Measurements from ENCODE around the gene SRGAP1. TPM values are rescaled to one million over a fixed set of nuclear protein-coding genes. Genes with fewer than 3 reads are reported as not detected.
"Not testable (repeated sequence)": the region's sequence is repeated elsewhere in the genome, so short reads cannot be mapped to it uniquely, and the experiment has no call there.

Gene SRGAP1
- total RNA-seq, 6 experiments from 2014 or later, result 1.3 to 5.0 (median 3.0) TPM

DNA sequence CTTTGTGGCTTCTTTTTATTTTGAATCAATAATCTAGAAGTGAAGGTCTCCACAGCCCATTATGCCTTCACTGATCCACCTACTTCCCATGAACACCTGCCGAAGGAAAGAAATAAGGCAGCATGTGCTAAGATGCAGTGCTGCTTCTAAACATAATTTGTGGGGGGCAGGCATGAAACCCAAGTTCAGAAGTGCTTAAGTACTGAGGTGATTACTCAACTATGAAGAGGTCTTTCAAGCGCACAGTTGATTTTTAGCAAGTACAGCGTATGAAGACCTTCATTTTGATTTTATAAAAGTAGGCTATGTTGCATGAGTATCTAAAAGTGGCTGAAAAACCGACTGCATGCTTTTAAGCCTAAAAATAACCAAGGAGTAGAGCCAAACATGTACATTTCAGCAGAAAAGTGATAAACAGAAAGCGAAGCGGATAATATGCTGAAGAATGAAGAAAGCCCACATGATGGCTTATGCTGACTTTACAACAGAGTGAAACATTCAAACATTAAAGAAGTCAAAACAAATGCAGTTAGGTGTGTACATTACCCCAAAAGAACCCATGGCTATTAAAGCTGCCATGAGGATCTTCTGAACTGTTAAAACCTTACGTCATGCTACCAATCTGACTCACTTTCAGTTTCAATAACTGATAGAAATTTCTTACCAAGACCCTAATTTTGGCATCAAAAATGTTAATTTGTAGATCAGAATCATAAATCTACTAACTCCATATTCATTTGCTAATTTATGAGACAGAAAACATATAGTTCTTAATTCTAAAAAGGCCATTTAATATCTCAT, 348.3 kb downstream of the SRGAP1 start:
- Histone ChIP-seq H3K4me1 (no peaks in the 10 kb centered on the region), H3K27me3 (no peaks in the 10 kb centered on the region), H3K9me3 (no peaks in the 10 kb centered on the region), H3K36me3 (peaks cover 0 to 14% (median 4%) of the 10 kb centered on the region in 4 donors), H3K27ac (no peak overlapping the region), H3K4me3 (no peak overlapping the region)
- ATAC-seq (no peak), DNase-seq (no peak)
- intact Hi-C loops (cut with DNase I), result no loop called here
- TF ChIP-seq, protein P1, sequence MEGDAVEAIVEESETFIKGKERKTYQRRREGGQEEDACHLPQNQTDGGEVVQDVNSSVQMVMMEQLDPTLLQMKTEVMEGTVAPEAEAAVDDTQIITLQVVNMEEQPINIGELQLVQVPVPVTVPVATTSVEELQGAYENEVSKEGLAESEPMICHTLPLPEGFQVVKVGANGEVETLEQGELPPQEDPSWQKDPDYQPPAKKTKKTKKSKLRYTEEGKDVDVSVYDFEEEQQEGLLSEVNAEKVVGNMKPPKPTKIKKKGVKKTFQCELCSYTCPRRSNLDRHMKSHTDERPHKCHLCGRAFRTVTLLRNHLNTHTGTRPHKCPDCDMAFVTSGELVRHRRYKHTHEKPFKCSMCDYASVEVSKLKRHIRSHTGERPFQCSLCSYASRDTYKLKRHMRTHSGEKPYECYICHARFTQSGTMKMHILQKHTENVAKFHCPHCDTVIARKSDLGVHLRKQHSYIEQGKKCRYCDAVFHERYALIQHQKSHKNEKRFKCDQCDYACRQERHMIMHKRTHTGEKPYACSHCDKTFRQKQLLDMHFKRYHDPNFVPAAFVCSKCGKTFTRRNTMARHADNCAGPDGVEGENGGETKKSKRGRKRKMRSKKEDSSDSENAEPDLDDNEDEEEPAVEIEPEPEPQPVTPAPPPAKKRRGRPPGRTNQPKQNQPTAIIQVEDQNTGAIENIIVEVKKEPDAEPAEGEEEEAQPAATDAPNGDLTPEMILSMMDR (IDR thresholded peaks at IDR 0.05), result no peak
- TF ChIP-seq POLR2A (IDR thresholded peaks at IDR 0.05), result no peak
- 84% methylated on average over 7 of the region's 7 CpGs for WGBS (ENCODE audit: insufficient coverage, low coverage, low lambda C conversion rate, missing lambda C conversion rate)

DNA sequence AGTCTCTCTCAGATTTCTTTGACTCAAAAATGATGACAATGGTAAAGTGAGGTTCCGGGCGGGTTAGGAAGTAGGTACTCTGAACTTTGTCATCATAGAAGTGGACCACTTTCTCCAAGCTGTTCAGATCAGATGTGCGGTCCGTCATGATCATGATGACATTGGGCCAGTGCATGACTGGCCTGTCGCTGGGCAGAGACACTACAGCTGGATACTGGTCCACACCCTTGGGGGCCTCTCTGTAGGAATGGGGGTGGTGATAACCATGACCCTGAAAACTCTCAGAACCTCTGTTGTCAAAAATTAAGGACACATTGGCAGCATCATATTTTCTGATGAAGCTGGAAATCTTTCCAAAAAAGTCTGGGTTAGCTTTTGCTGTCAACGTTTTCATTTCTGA, 349.4 kb downstream of the SRGAP1 start:
- no peak overlapping the region for H3K27ac ChIP-seq
- 80% methylated on average over 1 of the region's 6 CpGs for WGBS (ENCODE audit: insufficient coverage, low coverage, low lambda C conversion rate, missing lambda C conversion rate)
- H3K27me3 ChIP-seq, result no peaks in the 10 kb centered on the region
- H3K4me3 ChIP-seq, result no peak overlapping the region
- H3K9me3 ChIP-seq, result no peaks in the 10 kb centered on the region
- ATAC-seq, result no peak
- TF ChIP-seq, protein P1 (IDR thresholded peaks at IDR 0.05), result no peak
- no peak for TF ChIP-seq POLR2A (IDR thresholded peaks at IDR 0.05)
- intact Hi-C loops (cut with DNase I), result no loop called here
- peaks cover 0 to 14% (median 4%) of the 10 kb centered on the region in 4 donors for H3K36me3 ChIP-seq
- DNase-seq, result no peak
- no peaks in the 10 kb centered on the region for H3K4me1 ChIP-seq

DNA sequence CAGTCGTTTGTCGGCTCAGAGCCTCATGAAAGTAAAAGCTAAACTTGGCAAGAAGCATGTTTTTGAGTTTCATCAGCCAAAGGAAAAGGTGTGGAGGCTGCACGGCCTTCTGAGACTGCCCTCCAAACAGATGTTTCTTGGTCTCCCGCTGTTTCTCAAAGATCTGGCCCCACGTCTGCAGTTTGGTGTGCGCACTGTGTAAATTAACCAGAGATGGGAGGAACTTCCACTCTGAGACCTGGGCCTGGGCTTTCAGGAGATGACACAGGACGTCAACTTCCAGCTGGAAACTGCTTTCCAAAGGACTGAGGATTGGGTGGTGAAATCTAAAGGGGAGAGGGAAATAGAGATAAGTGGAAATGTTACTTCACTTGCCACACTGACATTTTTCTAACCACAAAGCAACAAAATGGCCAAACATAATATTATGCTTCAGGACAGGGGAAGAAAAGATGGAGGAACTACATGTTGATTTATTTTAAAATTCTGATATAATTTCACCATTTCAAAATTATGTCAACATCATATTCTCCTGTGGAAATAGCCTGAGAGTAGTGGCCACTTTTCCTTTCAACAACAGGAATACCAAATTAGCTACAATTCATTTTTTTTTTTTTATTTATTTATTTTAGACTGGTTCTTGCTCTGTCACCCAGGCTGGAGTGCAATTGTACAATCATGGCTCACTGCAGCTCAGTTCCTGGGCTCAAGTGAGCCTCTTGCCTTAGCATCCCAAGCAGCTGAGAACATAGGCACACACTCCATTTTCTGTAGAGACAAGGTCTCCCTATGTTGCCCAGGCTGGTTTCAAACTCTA, 350.0 kb downstream of the SRGAP1 start:
- no peaks in the 10 kb centered on the region for H3K27me3 ChIP-seq
- DNase-seq (no peak), ATAC-seq (no peak)
- intact Hi-C loops (cut with DNase I), result no loop called here
- H3K4me1 ChIP-seq, result no peaks in the 10 kb centered on the region
- no peak overlapping the region for H3K27ac ChIP-seq
- no peak overlapping the region for H3K4me3 ChIP-seq
- 77% methylated on average over 4 of the region's 7 CpGs for WGBS (ENCODE audit: insufficient coverage, low coverage, low lambda C conversion rate, missing lambda C conversion rate)
- no peak for TF ChIP-seq POLR2A (IDR thresholded peaks at IDR 0.05)
- TF ChIP-seq, protein P1 (IDR thresholded peaks at IDR 0.05), result no peak
- H3K9me3 ChIP-seq, result no peaks in the 10 kb centered on the region
- H3K36me3 ChIP-seq, result peaks cover 0 to 14% (median 4%) of the 10 kb centered on the region in 4 donors

DNA sequence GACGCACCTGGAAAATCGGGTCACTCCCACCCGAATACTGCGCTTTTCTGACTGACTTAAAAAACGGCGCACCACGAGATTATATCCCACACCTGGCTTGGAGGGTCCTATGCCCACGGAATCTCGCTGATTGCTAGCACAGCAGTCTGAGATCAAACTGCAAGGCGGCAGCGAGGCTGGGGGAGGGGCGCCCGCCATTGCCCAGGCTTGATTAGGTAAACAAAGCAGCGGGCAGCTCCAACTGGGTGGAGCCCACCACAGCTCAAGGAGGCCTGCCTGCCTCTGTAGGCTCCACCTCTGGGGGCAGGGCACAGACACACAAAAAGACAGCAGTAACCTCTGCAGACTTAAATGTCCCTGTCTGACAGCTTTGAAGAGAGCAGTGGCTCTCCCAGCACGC, 351.3 kb downstream of the SRGAP1 start:
- ATAC-seq, result not testable (repeated sequence)
- WGBS (ENCODE audit: insufficient coverage, low coverage, low lambda C conversion rate, missing lambda C conversion rate), result 100% methylated on average over 1 of the region's 15 CpGs

DNA sequence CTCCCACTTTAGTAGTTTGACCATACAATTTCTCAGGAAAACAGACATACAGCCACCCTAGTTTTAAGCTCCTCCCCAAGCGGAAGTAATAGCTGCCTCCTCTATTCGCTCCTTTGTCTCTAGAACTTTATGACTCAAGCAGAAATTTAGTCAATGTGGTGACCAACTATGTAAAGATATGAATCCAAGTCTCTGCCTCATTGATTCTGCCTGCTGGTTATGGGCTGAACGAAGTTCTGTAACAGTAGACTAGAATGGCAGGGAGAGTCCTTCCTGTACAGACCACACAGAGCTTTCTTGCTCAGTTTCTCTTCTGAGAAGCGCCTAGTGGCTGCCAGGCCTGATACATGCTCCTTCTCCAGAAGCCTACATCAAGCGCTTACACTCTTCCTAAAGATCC, 358.5 kb downstream of the SRGAP1 start:
- Histone ChIP-seq H3K4me1 (no peaks in the 10 kb centered on the region), H3K27ac (no peak overlapping the region), H3K4me3 (no peak overlapping the region), H3K36me3 (peaks cover 0 to 15% (median 0%) of the 10 kb centered on the region in 4 donors), H3K9me3 (no peaks in the 10 kb centered on the region), H3K27me3 (no peaks in the 10 kb centered on the region)
- DNase-seq (no peak), ATAC-seq (no peak)
- intact Hi-C loops (cut with DNase I), result no loop called here
- TF ChIP-seq POLR2A (IDR thresholded peaks at IDR 0.05), result no peak
- TF ChIP-seq, protein P1 (IDR thresholded peaks at IDR 0.05), result no peak
- WGBS (ENCODE audit: insufficient coverage, low coverage, low lambda C conversion rate, missing lambda C conversion rate), result 94% methylated on average over 5 of the region's 5 CpGs

More for the DNA sequence above, 351.3 kb downstream of the SRGAP1 start:
- H3K27me3 ChIP-seq; DNase-seq; H3K4me3 ChIP-seq; H3K9me3 ChIP-seq; intact Hi-C loops (cut with DNase I); H3K4me1 ChIP-seq; H3K27ac ChIP-seq: not testable (repeated sequence)
- H3K36me3 ChIP-seq, result peaks cover 0 to 14% (median 4%) of the 10 kb centered on the region in 4 donors

Data from right lobe of liver (tissue), 6 donors.